ENCODE measurements around the gene ZNF12. TPM values are rescaled to one million over a fixed set of nuclear protein-coding genes. Genes with fewer than 3 reads are reported as not detected.
"Not testable (repeated sequence)": the region's sequence is repeated elsewhere in the genome, so short reads cannot be mapped to it uniquely, and the experiment has no call there.

The ZNF12 gene
- total and polyA plus RNA-seq, 4 donors: 4.4 to 9.9 (median 7.6) TPM

DNA sequence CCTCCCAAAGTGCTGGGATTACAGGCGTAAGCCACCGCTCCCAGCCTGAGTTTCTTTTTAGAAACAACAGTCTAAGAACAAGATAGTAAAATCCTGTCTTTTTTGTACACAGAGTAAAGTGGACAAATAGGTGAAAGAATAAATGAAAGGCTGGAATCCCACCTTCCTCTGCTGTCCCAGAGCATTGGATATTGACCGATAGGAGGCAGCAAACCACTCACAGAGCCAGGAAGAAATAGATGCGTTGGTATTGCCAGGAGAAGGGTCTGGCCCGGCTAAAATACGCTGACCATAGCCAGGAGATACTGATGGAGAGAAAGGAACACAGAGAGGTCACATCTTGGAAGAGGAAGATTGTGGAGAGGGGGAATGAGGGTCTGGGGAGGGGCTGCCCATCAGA, 11.4 kb upstream of the ZNF12 start (continued):
- TF ChIP-seq, protein P1, sequence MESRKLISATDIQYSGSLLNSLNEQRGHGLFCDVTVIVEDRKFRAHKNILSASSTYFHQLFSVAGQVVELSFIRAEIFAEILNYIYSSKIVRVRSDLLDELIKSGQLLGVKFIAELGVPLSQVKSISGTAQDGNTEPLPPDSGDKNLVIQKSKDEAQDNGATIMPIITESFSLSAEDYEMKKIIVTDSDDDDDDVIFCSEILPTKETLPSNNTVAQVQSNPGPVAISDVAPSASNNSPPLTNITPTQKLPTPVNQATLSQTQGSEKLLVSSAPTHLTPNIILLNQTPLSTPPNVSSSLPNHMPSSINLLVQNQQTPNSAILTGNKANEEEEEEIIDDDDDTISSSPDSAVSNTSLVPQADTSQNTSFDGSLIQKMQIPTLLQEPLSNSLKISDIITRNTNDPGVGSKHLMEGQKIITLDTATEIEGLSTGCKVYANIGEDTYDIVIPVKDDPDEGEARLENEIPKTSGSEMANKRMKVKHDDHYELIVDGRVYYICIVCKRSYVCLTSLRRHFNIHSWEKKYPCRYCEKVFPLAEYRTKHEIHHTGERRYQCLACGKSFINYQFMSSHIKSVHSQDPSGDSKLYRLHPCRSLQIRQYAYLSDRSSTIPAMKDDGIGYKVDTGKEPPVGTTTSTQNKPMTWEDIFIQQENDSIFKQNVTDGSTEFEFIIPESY (IDR thresholded peaks at IDR 0.05): no peak
- no peak for TF ChIP-seq SP1 (IDR thresholded peaks at IDR 0.05)
- TF ChIP-seq JUND (IDR thresholded peaks at IDR 0.05): no peak
- no peak for TF ChIP-seq HNF4G (IDR thresholded peaks at IDR 0.05)
- no peak for TF ChIP-seq YY1 (IDR thresholded peaks at IDR 0.05)

DNA sequence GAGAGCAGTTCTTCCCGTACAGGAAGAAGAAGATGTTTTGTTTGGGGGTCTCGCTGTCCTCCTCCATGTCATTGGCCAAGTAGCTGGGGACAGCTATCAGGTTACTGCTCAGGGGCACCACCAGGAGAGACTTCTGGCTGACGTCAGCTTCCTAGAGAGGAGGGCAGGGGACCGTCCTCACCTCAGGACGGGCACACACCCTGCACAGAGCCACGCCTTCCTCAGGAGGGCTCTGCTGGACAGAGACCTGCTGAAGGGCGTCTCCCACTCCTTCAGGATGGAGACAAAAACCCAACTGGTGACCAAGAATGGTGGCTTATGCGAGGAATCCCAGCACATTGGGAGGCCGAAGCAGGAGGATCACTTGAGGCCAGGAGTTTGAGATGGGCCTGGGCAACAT, 9.2 kb upstream of the ZNF12 start:
- 79% methylated on average over 9 of the region's 9 CpGs for WGBS

DNA sequence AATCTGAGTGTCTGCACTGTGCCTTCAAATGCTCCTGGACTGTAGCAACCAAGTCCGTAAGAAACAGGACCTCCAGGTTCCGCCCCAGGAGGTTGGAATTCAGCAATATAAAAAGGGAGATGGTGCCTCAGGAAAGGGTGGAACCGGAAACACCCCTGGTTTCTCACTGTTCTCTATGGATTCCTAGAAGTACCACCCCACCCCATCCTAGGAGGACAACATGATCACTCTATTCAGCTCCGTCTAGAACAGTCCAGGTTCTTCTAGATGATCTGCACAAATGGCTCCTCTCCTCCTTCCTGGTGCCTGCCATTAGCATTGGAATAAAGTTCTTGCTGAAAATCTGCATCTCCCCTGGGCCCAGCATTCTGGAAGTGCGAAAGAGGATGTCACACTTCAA, 7.6 kb upstream of the ZNF12 start:
- WGBS: 89% methylated on average over 5 of the region's 5 CpGs

More for the DNA sequence above, 9.2 kb upstream of the ZNF12 start:
- not testable (repeated sequence) for H3K27ac ChIP-seq (ENCODE audit: low read depth in 1 of 2, low read length in 2 of 2); H3K4me3 ChIP-seq (ENCODE audit: low read depth in 1 of 3, low read length in 3 of 3); H3K36me3 ChIP-seq (ENCODE audit: control insufficient read depth in 4 of 4, insufficient read depth in 3 of 4, low read depth in 1 of 4, low read length in 3 of 4); H3K4me1 ChIP-seq (ENCODE audit: control insufficient read depth in 4 of 4, insufficient read depth in 4 of 4, low read length in 3 of 4); DNase-seq (ENCODE audit: low spot score); H3K9ac ChIP-seq (ENCODE audit: low read depth in 1 of 2, low read length in 2 of 2); H3K27me3 ChIP-seq (ENCODE audit: control insufficient read depth in 4 of 4, insufficient read depth in 4 of 4, low read length in 3 of 4); H3K9me3 ChIP-seq (ENCODE audit: control insufficient read depth in 4 of 4, low read length in 3 of 4)

DNA sequence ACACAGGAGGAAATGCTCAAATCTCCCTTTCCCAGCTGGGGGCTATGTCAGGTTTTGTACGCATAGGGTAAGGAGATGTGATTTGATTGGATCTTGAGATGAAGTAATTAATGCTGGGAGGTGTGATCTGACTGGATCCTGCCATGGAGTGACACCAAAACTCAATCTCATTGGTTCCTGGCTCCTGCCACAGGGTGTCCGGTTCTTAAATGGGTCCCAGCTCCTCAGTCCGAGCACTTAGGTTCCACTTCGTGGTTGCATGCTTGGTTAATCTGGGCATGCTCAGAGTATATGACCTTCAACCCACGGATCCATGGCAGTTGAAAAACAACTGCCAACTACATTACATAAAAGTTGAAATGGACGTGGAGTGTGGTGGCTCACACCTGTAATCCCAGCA, 3.1 kb upstream of the ZNF12 start:
- Histone ChIP-seq H3K27me3 (ENCODE audit: control insufficient read depth in 4 of 4, insufficient read depth in 4 of 4, low read length in 3 of 4) (no peaks in the 10 kb centered on the region), H3K4me3 (ENCODE audit: low read depth in 1 of 3, low read length in 3 of 3) (peak overlapping the region; percentile 16 to 63 (median 46)), H3K9me3 (ENCODE audit: control insufficient read depth in 4 of 4, low read length in 3 of 4) (peaks cover 0 to 3% (median 0%) of the 10 kb centered on the region in 4 donors), H3K27ac (ENCODE audit: low read depth in 1 of 2, low read length in 2 of 2) (peak overlapping the region; percentile 31 to 54), H3K4me1 (ENCODE audit: control insufficient read depth in 4 of 4, insufficient read depth in 4 of 4, low read length in 3 of 4) (peaks cover 0 to 29% (median 17%) of the 10 kb centered on the region in 4 donors), H3K9ac (ENCODE audit: low read depth in 1 of 2, low read length in 2 of 2) (no peak overlapping the region), H3K36me3 (ENCODE audit: control insufficient read depth in 4 of 4, insufficient read depth in 3 of 4, low read depth in 1 of 4, low read length in 3 of 4) (peaks cover 0 to 4% (median 1%) of the 10 kb centered on the region in 4 donors)
- DNase-seq (ENCODE audit: low spot score): no peak
- WGBS: 50% methylated on average over 6 of the region's 6 CpGs
- TF ChIP-seq, protein P2, sequence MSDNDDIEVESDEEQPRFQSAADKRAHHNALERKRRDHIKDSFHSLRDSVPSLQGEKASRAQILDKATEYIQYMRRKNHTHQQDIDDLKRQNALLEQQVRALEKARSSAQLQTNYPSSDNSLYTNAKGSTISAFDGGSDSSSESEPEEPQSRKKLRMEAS (IDR thresholded peaks at IDR 0.05): no peak
- TF ChIP-seq TAF1 (conservative IDR thresholded peaks at IDR 0.05): peak; percentile 26
- TF ChIP-seq NR2F2 (IDR thresholded peaks at IDR 0.05): peak; percentile 45
- TF ChIP-seq FOXA1 (IDR thresholded peaks at IDR 0.05): no peak
- no peak for TF ChIP-seq FOXA2 (IDR thresholded peaks at IDR 0.05)
- TF ChIP-seq, protein P3, sequence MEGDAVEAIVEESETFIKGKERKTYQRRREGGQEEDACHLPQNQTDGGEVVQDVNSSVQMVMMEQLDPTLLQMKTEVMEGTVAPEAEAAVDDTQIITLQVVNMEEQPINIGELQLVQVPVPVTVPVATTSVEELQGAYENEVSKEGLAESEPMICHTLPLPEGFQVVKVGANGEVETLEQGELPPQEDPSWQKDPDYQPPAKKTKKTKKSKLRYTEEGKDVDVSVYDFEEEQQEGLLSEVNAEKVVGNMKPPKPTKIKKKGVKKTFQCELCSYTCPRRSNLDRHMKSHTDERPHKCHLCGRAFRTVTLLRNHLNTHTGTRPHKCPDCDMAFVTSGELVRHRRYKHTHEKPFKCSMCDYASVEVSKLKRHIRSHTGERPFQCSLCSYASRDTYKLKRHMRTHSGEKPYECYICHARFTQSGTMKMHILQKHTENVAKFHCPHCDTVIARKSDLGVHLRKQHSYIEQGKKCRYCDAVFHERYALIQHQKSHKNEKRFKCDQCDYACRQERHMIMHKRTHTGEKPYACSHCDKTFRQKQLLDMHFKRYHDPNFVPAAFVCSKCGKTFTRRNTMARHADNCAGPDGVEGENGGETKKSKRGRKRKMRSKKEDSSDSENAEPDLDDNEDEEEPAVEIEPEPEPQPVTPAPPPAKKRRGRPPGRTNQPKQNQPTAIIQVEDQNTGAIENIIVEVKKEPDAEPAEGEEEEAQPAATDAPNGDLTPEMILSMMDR (IDR thresholded peaks at IDR 0.05; ENCODE audit: low read depth, low read length, missing input control): no peak
- TF ChIP-seq RXRA (IDR thresholded peaks at IDR 0.05): peak; percentile 25 to 71
- TF ChIP-seq, protein P1 (IDR thresholded peaks at IDR 0.05): no peak

More for the DNA sequence above, 7.6 kb upstream of the ZNF12 start:
- Histone ChIP-seq H3K27me3 (ENCODE audit: control insufficient read depth in 4 of 4, insufficient read depth in 4 of 4, low read length in 3 of 4) (no peaks in the 10 kb centered on the region), H3K4me1 (ENCODE audit: control insufficient read depth in 4 of 4, insufficient read depth in 4 of 4, low read length in 3 of 4) (no peaks in the 10 kb centered on the region), H3K9me3 (ENCODE audit: control insufficient read depth in 4 of 4, low read length in 3 of 4) (no peaks in the 10 kb centered on the region), H3K36me3 (ENCODE audit: control insufficient read depth in 4 of 4, insufficient read depth in 3 of 4, low read depth in 1 of 4, low read length in 3 of 4) (peaks cover 0 to 3% (median 0%) of the 10 kb centered on the region in 4 donors), H3K9ac (ENCODE audit: low read depth in 1 of 2, low read length in 2 of 2) (no peak overlapping the region), H3K4me3 (ENCODE audit: low read depth in 1 of 3, low read length in 3 of 3) (no peak overlapping the region), H3K27ac (ENCODE audit: low read depth in 1 of 2, low read length in 2 of 2) (no peak overlapping the region)
- DNase-seq (ENCODE audit: low spot score): no peak
- TF ChIP-seq NR2F2 (IDR thresholded peaks at IDR 0.05) (no peak), JUND (IDR thresholded peaks at IDR 0.05) (no peak), FOXA1 (IDR thresholded peaks at IDR 0.05) (no peak)
- TF ChIP-seq, protein P1 (IDR thresholded peaks at IDR 0.05): no peak

Data from liver (tissue), 9 donors.